ENCODE data around the gene C14orf93. TPM values are rescaled to one million over a fixed set of nuclear protein-coding genes. Genes with fewer than 3 reads are reported as not detected.

Gene C14orf93
- total RNA-seq, 2 donors from 2014 or later = 15.1 to 17.6 TPM

- Histone ChIP-seq H3K36me3 (no peaks in the 10 kb centered on the region), H3K4me1 (replicated peaks) (no peaks in the 10 kb centered on the region)
Observed at GRCh38 chr14:22939684-22940083, 70.3 kb downstream of the C14orf93 start.

More at GRCh38 chr14:22939684-22940083, 70.3 kb downstream of the C14orf93 start:
- Histone ChIP-seq H3K9me3 (no peaks in the 10 kb centered on the region), H3K27me3 (replicated peaks; ENCODE audit: insufficient read depth) (no peaks in the 10 kb centered on the region), H3K4me3 (no peak overlapping the region), H3K27ac (no peak overlapping the region)
- WGBS = 90% methylated on average over 4 of the region's 4 CpGs
- TF ChIP-seq POLR2AphosphoS5 (IDR thresholded peaks at IDR 0.05) (no peak), POLR2A (IDR thresholded peaks at IDR 0.05) (no peak)
- TF ChIP-seq, protein P1, sequence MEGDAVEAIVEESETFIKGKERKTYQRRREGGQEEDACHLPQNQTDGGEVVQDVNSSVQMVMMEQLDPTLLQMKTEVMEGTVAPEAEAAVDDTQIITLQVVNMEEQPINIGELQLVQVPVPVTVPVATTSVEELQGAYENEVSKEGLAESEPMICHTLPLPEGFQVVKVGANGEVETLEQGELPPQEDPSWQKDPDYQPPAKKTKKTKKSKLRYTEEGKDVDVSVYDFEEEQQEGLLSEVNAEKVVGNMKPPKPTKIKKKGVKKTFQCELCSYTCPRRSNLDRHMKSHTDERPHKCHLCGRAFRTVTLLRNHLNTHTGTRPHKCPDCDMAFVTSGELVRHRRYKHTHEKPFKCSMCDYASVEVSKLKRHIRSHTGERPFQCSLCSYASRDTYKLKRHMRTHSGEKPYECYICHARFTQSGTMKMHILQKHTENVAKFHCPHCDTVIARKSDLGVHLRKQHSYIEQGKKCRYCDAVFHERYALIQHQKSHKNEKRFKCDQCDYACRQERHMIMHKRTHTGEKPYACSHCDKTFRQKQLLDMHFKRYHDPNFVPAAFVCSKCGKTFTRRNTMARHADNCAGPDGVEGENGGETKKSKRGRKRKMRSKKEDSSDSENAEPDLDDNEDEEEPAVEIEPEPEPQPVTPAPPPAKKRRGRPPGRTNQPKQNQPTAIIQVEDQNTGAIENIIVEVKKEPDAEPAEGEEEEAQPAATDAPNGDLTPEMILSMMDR (IDR thresholded peaks at IDR 0.05) = no peak
- intact Hi-C loops (cut with DNase I) = no loop called here
- no peak for DNase-seq (ENCODE audit: low spot score)

Other genes with a start within 250 kb of the C14orf93 start
- 10 to 100 TPM; 65.2 to 81.9 TPM for gene OXA1L, start 243.5 kb downstream of the C14orf93 start, total RNA-seq
- 1 to 10 TPM; 4.6 to 8.1 TPM for gene SLC7A7, start 194.7 kb downstream of the C14orf93 start, total RNA-seq
- 100 to 1,000 TPM in 1 of 2 donors, 10 to 100 TPM in 1; 54.5 to 195 TPM for gene MRPL52, start 180.3 kb downstream of the C14orf93 start, total RNA-seq
- gene MMP14, start 173.6 kb downstream of the C14orf93 start, total RNA-seq = 10 to 100 TPM; 64.9 to 90.4 TPM
- 100 to 1,000 TPM; 124 to 150 TPM for gene LRP10, start 138.4 kb downstream of the C14orf93 start, total RNA-seq
- 1 to 10 TPM in 1 of 2 donors, under 1 TPM in 1; 0.62 to 1.0 TPM for gene REM2, start 126.9 kb downstream of the C14orf93 start, total RNA-seq
- gene RBM23, start 91.0 kb downstream of the C14orf93 start, total RNA-seq = 100 to 1,000 TPM; 170 to 463 TPM
- gene PRMT5, start 80.8 kb downstream of the C14orf93 start, total RNA-seq = 10 to 100 TPM; 65.0 to 71.0 TPM
- gene HAUS4, start 53.1 kb downstream of the C14orf93 start, total RNA-seq = 10 to 100 TPM; 39.8 to 53.3 TPM
- gene AJUBA, start 27.6 kb downstream of the C14orf93 start, total RNA-seq = 10 to 100 TPM; 21.0 to 27.9 TPM
- gene PSMB5, start 24.8 kb upstream of the C14orf93 start, total RNA-seq = 100 to 1,000 TPM; 124 to 152 TPM
- not detected for gene PSMB11, start 32.1 kb upstream of the C14orf93 start, total RNA-seq
- 1 to 10 TPM; 4.0 to 7.2 TPM for gene CDH24, start 47.4 kb upstream of the C14orf93 start, total RNA-seq
- 100 to 1,000 TPM in 1 of 2 donors, 10 to 100 TPM in 1; 86.6 to 168 TPM for gene ACIN1, start 85.0 kb upstream of the C14orf93 start, total RNA-seq
- gene C14orf119, start 85.4 kb upstream of the C14orf93 start, total RNA-seq = 10 to 100 TPM; 20.3 to 32.3 TPM
- gene CIROP, start 94.8 kb upstream of the C14orf93 start, total RNA-seq = not detected
- gene CEBPE, start 109.1 kb upstream of the C14orf93 start, total RNA-seq = not detected
- 100 to 1,000 TPM; 119 to 143 TPM for gene SLC7A8, start 173.5 kb upstream of the C14orf93 start, total RNA-seq
- 10 to 100 TPM in 1 of 2 donors, not detected in 1; 21.1 TPM for gene RNF212B, start 227.8 kb upstream of the C14orf93 start, total RNA-seq